HCT116 (cell line): Measurements from ENCODE around the gene CMC1. TPM values are rescaled to one million over a fixed set of nuclear protein-coding genes. Genes with fewer than 3 reads are reported as not detected.

Experiments used
- ATAC-seq: fragments of 200-7000 bp; cut with Tn5 transposase; 2 replicates; pipeline ENCODE4 v1.9.1; 2020; ENCODE audit warnings: mild to moderate bottlenecking, moderate library complexity
- BruUV-seq: library from RNA; stranded (reverse); fragments of 400-500 nt; replicated peaks from 2 replicates; lab custom pipeline; 2021; lab: Mats Ljungman, UMichigan
- CTCF ChIA-PET: fragments of 300-600 bp; sonication (Branson Sonifier 250); formaldehyde crosslinking; loops from one replicate; lab custom pipeline; 2021; ENCODE audit warnings: antibody characterized with exemption; lab: Charles Lee
- POLR2A ChIA-PET: fragments of 300-600, 350-600 bp; sonication (Branson Sonifier 250); formaldehyde crosslinking; loops from one replicate; lab custom pipeline; 2021; ENCODE audit warnings: antibody characterized with exemption; lab: Charles Lee
- RAD21 ChIA-PET, 2 experiments: fragments of 300-600 bp; sonication (Branson Sonifier 250); formaldehyde crosslinking; loops; one replicate each; lab custom pipeline; 2023; ENCODE audit warnings: low total read pairs in 2 of 2; ENCODE audit not compliant: uncharacterized antibody in 2 of 2, unreplicated experiment in 2 of 2, low non-redundant PET in 1 of 2; lab: Charles Lee
- DNase-seq: peaks from one replicate; pipeline ENCODE4 v3.0.0-alpha.2; 2010; ENCODE audit warnings: low read depth, low spot score
- H2AFZ ChIP-seq: fragments of 200-600 bp; shearing (Covaris generic), sonication (generic); 2 replicates; pipeline ENCODE4 v1.6.1; 2017; ENCODE audit warnings: low read depth, mixed run types, mixed read lengths, antibody characterized with exemption, low read length; ENCODE audit not compliant: poor library complexity, severe bottlenecking
- H3K27ac ChIP-seq: 2 replicates; pipeline ENCODE4 v1.5.1; 2012; ENCODE audit warnings: low read depth, low read length
- H3K27me3 ChIP-seq: fragments of 200-600 bp; sonication (generic); 2 replicates; pipeline ENCODE4 v1.6.1; 2016; ENCODE audit warnings: mixed run types, low read length, mixed read lengths; ENCODE audit not compliant: insufficient read depth
- H3K36me3 ChIP-seq, 2 experiments: fragments of 200-500 bp in 1 of 2; fragments of 200-600 bp in 1 of 2; sonication (Bioruptor generic) in 1 of 2; sonication (generic) in 1 of 2; 2 replicates each; pipeline versions ENCODE4 v1.5.1 to v1.6.1; 2014 to 2016; ENCODE audit warnings: low read length in 2 of 2, inconsistent platforms in 1 of 2, mixed read lengths in 1 of 2, mixed run types in 1 of 2; ENCODE audit not compliant: insufficient read depth in 2 of 2, control insufficient read depth in 1 of 2
- H3K4me1 ChIP-seq, 2 experiments: fragments of 200-600 bp in 1 of 2; sonication (generic) in 1 of 2; 2 replicates each; pipeline versions ENCODE4 v1.5.1 to v1.6.1; 2012 to 2017; ENCODE audit warnings: low read length in 2 of 2, inconsistent platforms in 1 of 2, mild to moderate bottlenecking in 1 of 2, mixed read lengths in 1 of 2, mixed run types in 1 of 2, moderate library complexity in 1 of 2; ENCODE audit not compliant: insufficient read depth in 2 of 2, control insufficient read depth in 1 of 2
- H3K4me2 ChIP-seq: fragments of 200-600 bp; sonication (generic); 2 replicates; pipeline ENCODE4 v1.6.1; 2017; ENCODE audit warnings: mixed run types, low read length, mixed read lengths
- H3K4me3 ChIP-seq, 2 experiments: fragments of 200-600 bp in 1 of 2; sonication (generic) in 1 of 2; replicated peaks in 1 of 2; 2 replicates each; pipeline ENCODE4 v1.5.1; 2011 to 2016; ENCODE audit warnings: low read length in 2 of 2, control low read depth in 1 of 2, low read depth in 1 of 2, mild to moderate bottlenecking in 1 of 2, mixed read lengths in 1 of 2, mixed run types in 1 of 2
- H3K79me2 ChIP-seq: fragments of 200-600 bp; sonication (generic); 2 replicates; pipeline ENCODE4 v1.6.1; 2017; ENCODE audit warnings: mild to moderate bottlenecking, mixed run types, low read length, moderate library complexity, mixed read lengths; ENCODE audit not compliant: insufficient read depth
- H3K9ac ChIP-seq: fragments of 200-600 bp; sonication (generic); 2 replicates; pipeline ENCODE4 v1.6.1; 2016; ENCODE audit warnings: low read length, mixed read lengths
- H3K9me2 ChIP-seq: fragments of 200-600 bp; sonication (generic), shearing (Covaris generic); 2 replicates; pipeline ENCODE4 v1.6.1; 2017; ENCODE audit warnings: mixed run types, mild to moderate bottlenecking, moderate library complexity; ENCODE audit not compliant: insufficient read depth
- H3K9me3 ChIP-seq, 2 experiments: fragments of 200-500 bp in 1 of 2; fragments of 200-600 bp in 1 of 2; sonication (Bioruptor generic) in 1 of 2; sonication (generic) in 1 of 2; 2 replicates each; pipeline ENCODE4 v1.6.1; 2014 to 2017; ENCODE audit warnings: low read length in 2 of 2, mixed read lengths in 2 of 2, inconsistent platforms in 1 of 2, low read depth in 1 of 2, mild to moderate bottlenecking in 1 of 2, mixed run types in 1 of 2, moderate library complexity in 1 of 2; ENCODE audit not compliant: control insufficient read depth in 1 of 2, insufficient read depth in 1 of 2
- H4K20me1 ChIP-seq: fragments of 200-600 bp; sonication (generic), shearing (Covaris generic); 2 replicates; pipeline ENCODE4 v1.6.1; 2017; ENCODE audit warnings: mixed run types, mild to moderate bottlenecking, moderate library complexity; ENCODE audit not compliant: insufficient read depth
- CBX3 ChIP-seq: IDR thresholded peaks from 2 replicates; pipeline ENCODE4 v1.6.1; 2012; ENCODE audit warnings: low read depth
- CEBPB ChIP-seq: IDR thresholded peaks from 2 replicates; pipeline ENCODE4 v1.6.1; 2012; ENCODE audit warnings: low read depth
- EGR1 ChIP-seq: IDR thresholded peaks from 2 replicates; pipeline ENCODE4 v1.6.1; 2012; ENCODE audit warnings: low read depth
- ELF1 ChIP-seq: IDR thresholded peaks from 2 replicates; pipeline ENCODE4 v1.6.1; 2012; ENCODE audit warnings: low read depth, borderline replicate concordance
- EZH2 ChIP-seq: fragments of 200-600 bp; sonication (generic); IDR thresholded peaks from 2 replicates; pipeline ENCODE4 v1.6.1; 2017; ENCODE audit warnings: antibody characterized with exemption, mixed run types
- FOSL1 ChIP-seq: IDR thresholded peaks from 2 replicates; pipeline ENCODE4 v1.6.1; 2012; ENCODE audit warnings: low read depth
- JUND ChIP-seq: IDR thresholded peaks from 2 replicates; pipeline ENCODE4 v1.6.1; 2012
- POLR2A ChIP-seq: IDR thresholded peaks from 2 replicates; pipeline ENCODE4 v1.7.0; 2011; ENCODE audit warnings: borderline replicate concordance; ENCODE audit not compliant: insufficient read depth, insufficient read length; ENCODE audit errors: extremely low read depth
- POLR2AphosphoS5 ChIP-seq: IDR thresholded peaks from 2 replicates; pipeline ENCODE4 v1.6.1; 2011; ENCODE audit warnings: mild to moderate bottlenecking, low read depth, low read length, moderate library complexity
- RAD21 ChIP-seq: IDR thresholded peaks from 2 replicates; pipeline ENCODE4 v1.6.1; 2012; ENCODE audit warnings: low read depth, mild to moderate bottlenecking
- SIN3A ChIP-seq: IDR thresholded peaks from 2 replicates; pipeline ENCODE4 v1.6.1; 2012; ENCODE audit warnings: low read depth
- SP1 ChIP-seq: IDR thresholded peaks from 2 replicates; pipeline ENCODE4 v1.6.1; 2012; ENCODE audit warnings: low read depth
- SRF ChIP-seq: IDR thresholded peaks from 2 replicates; pipeline ENCODE4 v1.6.1; 2012; ENCODE audit warnings: low read depth
- TCF7L2 ChIP-seq: IDR thresholded peaks from 2 replicates; pipeline ENCODE4 v1.7.0; 2011; ENCODE audit warnings: borderline replicate concordance, inconsistent platforms; ENCODE audit not compliant: insufficient read depth, insufficient read length; ENCODE audit errors: extremely low read depth
- ZNF274 ChIP-seq: fragments of 200-500 bp; sonication (Bioruptor generic); IDR thresholded peaks from 2 replicates; pipeline ENCODE4 v1.6.1; 2014; ENCODE audit warnings: mild to moderate bottlenecking, low read depth, low read length, inconsistent platforms
- intact Hi-C: fragments of 100-400 bp; cut with micrococcal nuclease; formaldehyde crosslinking; loops from 2 replicates; pipeline ENCODE4 v1.10.0; 2022
- total RNA-seq: library from RNA; stranded (reverse); gene quantifications from one replicate; pipeline ENCODE4 v1.2.1, GENCODE V29; 2021; ENCODE audit not compliant: unreplicated experiment
- TF ChIP-seq, protein P1 (sequence below): IDR thresholded peaks from 2 replicates; pipeline ENCODE4 v1.6.1; 2012
- TF ChIP-seq, protein P2 (sequence below), 3 experiments: fragments of 200-600 bp in 1 of 3; sonication (generic) in 1 of 3; IDR thresholded peaks in 2 of 3; conservative IDR thresholded peaks in 1 of 3; 2 replicates each; pipeline ENCODE4 v1.5.1; 2012 to 2017; ENCODE audit warnings: low read depth in 2 of 3, low read length in 2 of 3, antibody characterized with exemption in 1 of 3, borderline replicate concordance in 1 of 3, control low read depth in 1 of 3, mild to moderate bottlenecking in 1 of 3, mixed read lengths in 1 of 3, mixed run types in 1 of 3, moderate library complexity in 1 of 3; ENCODE audit not compliant: insufficient read depth in 1 of 3
- TF ChIP-seq, protein P3 (sequence below): IDR thresholded peaks from 2 replicates; pipeline ENCODE4 v1.6.1; 2011; ENCODE audit warnings: mild to moderate bottlenecking, low read length, moderate library complexity; ENCODE audit not compliant: insufficient replicate concordance; ENCODE audit errors: extremely low read depth
- TF ChIP-seq, protein P4 (sequence below): IDR thresholded peaks from 2 replicates; pipeline ENCODE4 v1.6.1; 2012

CMC1 gene
- total RNA-seq, 1 experiment from 2014 or later = 29.0 TPM

DNA sequence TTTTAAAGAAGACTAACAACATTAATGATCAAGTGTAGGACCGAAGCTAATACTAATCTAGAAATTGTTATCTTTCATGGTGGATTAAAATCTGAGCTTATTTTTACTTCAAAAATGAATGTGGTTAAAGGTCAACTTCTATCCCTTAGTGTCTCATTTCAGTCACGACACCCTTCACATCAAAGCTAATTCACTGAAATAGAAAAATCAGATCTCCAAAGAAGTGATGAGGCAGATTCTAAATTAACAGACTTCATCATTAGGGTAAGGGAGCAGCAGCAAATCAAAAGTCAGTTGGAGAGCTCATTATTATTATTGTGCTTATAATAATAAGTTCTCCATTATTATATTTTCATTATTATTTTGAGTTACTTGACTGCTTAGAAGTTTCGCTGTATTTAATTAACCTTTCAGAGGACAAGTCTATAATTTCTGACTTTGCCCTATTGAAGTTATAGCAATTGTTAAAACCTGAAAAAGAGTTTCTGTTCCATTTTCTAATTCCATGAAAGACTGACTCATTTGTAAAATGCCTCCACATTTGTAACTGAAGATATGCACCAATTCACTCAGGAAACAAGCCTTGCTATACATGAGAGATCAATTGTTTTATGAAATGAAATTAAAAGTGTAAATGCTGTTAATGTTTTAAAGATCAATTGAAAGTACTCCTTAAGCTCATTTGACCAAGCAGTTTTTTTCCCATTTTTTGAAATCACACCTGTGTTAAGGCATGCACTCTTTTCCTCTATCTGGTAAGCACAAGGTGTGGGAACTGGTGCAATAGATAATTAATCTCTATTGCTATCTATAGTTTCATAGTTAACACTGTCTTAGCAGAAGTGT, 23.1 kb upstream of the CMC1 start:
- no peaks in the 10 kb centered on the region for H3K9me3 ChIP-seq
- no peaks in the 10 kb centered on the region for H3K27me3 ChIP-seq
- no peaks in the 10 kb centered on the region for H3K9me2 ChIP-seq
- H3K36me3 ChIP-seq = no peaks in the 10 kb centered on the region
- no peak overlapping the region for H2AFZ ChIP-seq
- no peak overlapping the region for H3K27ac ChIP-seq
- no peaks in the 10 kb centered on the region for H3K79me2 ChIP-seq
- no peak for DNase-seq
- no peak for ATAC-seq
- no peak overlapping the region for H3K4me3 ChIP-seq
- intact Hi-C loops = no loop called here
- no TSS peak for BruUV-seq
- POLR2A ChIA-PET = no interaction called here
- no peaks in the 10 kb centered on the region for H4K20me1 ChIP-seq
- CTCF ChIA-PET = no interaction called here
- no peak overlapping the region for H3K9ac ChIP-seq
- RAD21 ChIA-PET = no interaction called here
- H3K4me1 ChIP-seq = no peaks in the 10 kb centered on the region
- TF ChIP-seq JUND (no peak), SIN3A (no peak), FOSL1 (no peak), EGR1 (no peak), SP1 (no peak), CBX3 (no peak), RAD21 (no peak), ZNF274 (no peak), CEBPB (no peak), ELF1 (no peak), SRF (no peak), EZH2 (no peak), POLR2A (no peak), POLR2AphosphoS5 (no peak), TCF7L2 (no peak)
- TF ChIP-seq, protein P1, sequence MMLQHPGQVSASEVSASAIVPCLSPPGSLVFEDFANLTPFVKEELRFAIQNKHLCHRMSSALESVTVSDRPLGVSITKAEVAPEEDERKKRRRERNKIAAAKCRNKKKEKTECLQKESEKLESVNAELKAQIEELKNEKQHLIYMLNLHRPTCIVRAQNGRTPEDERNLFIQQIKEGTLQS = no peak
- TF ChIP-seq, protein P2, sequence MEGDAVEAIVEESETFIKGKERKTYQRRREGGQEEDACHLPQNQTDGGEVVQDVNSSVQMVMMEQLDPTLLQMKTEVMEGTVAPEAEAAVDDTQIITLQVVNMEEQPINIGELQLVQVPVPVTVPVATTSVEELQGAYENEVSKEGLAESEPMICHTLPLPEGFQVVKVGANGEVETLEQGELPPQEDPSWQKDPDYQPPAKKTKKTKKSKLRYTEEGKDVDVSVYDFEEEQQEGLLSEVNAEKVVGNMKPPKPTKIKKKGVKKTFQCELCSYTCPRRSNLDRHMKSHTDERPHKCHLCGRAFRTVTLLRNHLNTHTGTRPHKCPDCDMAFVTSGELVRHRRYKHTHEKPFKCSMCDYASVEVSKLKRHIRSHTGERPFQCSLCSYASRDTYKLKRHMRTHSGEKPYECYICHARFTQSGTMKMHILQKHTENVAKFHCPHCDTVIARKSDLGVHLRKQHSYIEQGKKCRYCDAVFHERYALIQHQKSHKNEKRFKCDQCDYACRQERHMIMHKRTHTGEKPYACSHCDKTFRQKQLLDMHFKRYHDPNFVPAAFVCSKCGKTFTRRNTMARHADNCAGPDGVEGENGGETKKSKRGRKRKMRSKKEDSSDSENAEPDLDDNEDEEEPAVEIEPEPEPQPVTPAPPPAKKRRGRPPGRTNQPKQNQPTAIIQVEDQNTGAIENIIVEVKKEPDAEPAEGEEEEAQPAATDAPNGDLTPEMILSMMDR (IDR thresholded peaks at IDR 0.05 in 2 of 3, conservative IDR thresholded peaks at IDR 0.05 in 1 of 3; ENCODE audit: borderline replicate concordance in 1 of 3, insufficient read depth in 1 of 3, low read depth in 2 of 3, low read length in 2 of 3) = no peak
- TF ChIP-seq, protein P3, sequence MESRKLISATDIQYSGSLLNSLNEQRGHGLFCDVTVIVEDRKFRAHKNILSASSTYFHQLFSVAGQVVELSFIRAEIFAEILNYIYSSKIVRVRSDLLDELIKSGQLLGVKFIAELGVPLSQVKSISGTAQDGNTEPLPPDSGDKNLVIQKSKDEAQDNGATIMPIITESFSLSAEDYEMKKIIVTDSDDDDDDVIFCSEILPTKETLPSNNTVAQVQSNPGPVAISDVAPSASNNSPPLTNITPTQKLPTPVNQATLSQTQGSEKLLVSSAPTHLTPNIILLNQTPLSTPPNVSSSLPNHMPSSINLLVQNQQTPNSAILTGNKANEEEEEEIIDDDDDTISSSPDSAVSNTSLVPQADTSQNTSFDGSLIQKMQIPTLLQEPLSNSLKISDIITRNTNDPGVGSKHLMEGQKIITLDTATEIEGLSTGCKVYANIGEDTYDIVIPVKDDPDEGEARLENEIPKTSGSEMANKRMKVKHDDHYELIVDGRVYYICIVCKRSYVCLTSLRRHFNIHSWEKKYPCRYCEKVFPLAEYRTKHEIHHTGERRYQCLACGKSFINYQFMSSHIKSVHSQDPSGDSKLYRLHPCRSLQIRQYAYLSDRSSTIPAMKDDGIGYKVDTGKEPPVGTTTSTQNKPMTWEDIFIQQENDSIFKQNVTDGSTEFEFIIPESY = no peak
- TF ChIP-seq, protein P4, sequence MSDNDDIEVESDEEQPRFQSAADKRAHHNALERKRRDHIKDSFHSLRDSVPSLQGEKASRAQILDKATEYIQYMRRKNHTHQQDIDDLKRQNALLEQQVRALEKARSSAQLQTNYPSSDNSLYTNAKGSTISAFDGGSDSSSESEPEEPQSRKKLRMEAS = no peak
- no peak overlapping the region for H3K4me2 ChIP-seq
